HG03521 (cell line): ENCODE data around the gene GNB3.
A peak's percentile ranks its signal among the peaks of the same experiment; 100 is the strongest.
"Not testable (repeated sequence)": the region's sequence is repeated elsewhere in the genome, so short reads cannot be mapped to it uniquely, and the experiment has no call there.

Experiments used
- ATAC-seq: cut with Tn5 transposase; IDR thresholded peaks from one replicate; pipeline ENCODE4 v1.9.1; 2021; ENCODE audit warnings: mild to moderate bottlenecking, moderate library complexity; ENCODE audit not compliant: unreplicated experiment

Gene GNB3

DNA sequence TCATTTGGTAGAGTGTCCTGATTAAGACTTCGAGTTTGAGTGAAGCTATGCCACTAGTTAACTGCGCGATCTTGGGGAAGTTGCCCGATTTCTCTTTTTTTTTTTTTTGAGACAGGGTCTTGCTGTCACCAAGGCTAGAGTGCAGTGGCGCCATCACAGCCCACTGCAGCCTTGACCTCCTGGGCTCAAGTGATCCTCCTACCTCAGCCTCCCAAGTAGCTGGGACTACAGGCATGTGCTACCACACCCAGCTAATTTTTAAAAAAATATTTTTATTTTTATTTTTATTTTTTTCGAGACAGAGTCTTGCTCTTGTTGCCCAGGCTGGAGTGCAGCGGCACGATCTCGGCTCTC lies 33.3 kb downstream of the GNB3 start:
- ATAC-seq = not testable (repeated sequence)

DNA sequence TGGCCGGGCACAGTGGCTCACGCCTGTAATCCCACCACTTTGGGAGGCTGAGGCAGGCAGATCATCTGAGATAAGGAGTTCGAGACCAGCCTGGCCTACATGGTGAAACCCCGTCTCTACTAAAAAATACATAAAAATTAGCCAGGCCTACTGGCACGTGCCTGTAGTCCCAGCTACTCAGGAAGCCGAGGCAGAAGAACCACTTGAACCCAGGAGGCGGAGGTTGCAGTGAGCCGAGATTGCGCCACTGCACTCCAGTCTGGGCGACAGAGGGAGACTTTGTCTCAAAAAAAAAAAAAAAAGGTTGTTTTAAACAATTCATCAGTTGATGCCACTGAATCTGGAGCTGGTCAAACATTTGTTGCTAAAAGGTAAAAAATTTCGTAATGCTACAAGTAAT lies 39.1 kb downstream of the GNB3 start:
- ATAC-seq = not testable (repeated sequence)

DNA sequence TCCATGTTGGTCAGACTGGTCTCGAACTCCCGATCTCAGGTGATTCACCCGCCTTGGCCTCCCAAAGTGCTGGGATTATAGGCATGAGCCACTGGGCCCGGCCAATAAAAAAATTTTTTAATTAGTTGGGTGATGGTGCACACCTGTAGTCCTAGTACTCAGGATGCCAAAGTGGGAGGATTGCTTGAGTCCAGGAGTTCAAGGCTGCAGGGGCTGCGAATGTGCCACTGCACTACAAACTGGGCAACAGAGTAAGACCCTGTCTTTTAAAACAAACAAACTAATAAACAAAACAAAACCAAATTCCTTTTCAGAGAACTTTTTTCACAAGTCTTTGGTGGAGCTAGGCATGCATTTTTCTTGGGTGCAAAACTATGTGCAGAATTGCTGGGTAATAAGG lies 42.5 kb downstream of the GNB3 start:
- no peak for ATAC-seq

DNA sequence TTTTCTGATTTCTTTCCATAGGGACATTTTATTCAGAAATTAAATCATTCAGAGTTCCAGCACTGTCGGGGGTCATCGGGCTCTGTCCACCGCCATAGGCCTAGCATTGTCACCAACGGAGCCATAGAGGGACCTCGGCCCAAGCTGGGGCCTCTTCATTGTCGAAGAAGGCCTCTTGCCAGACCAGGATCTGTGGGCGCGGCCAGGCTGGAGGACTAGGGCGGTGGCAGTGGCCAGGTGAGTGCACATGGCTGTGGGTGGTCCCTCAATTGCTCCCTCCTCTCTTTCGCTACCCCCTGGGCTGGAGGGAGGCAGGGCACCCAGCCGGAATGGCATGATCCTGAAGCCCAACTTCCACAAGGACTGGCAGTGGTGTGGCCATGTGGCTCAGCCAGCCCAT lies 43.0 kb downstream of the GNB3 start:
- no peak for ATAC-seq

DNA sequence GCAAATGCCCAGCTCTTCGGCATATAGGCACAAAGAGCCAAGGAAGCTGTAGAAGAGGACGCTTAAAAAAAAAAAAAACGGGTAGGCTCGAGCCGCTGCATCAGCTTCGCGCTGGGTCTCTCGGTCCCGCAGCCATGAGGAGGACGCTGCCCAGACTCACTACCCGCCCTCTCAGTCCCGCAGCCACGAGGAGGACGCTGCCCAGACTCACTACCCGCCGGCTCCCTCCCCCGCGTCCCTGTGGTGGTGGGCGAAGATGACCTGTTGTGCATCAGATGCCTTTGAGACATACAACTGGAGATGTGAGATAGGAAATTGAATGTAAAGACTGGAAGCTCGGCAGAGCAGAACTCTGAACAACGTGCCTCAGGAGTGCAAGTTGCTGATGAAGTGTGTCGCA lies 43.8 kb downstream of the GNB3 start:
- ATAC-seq = no peak

DNA sequence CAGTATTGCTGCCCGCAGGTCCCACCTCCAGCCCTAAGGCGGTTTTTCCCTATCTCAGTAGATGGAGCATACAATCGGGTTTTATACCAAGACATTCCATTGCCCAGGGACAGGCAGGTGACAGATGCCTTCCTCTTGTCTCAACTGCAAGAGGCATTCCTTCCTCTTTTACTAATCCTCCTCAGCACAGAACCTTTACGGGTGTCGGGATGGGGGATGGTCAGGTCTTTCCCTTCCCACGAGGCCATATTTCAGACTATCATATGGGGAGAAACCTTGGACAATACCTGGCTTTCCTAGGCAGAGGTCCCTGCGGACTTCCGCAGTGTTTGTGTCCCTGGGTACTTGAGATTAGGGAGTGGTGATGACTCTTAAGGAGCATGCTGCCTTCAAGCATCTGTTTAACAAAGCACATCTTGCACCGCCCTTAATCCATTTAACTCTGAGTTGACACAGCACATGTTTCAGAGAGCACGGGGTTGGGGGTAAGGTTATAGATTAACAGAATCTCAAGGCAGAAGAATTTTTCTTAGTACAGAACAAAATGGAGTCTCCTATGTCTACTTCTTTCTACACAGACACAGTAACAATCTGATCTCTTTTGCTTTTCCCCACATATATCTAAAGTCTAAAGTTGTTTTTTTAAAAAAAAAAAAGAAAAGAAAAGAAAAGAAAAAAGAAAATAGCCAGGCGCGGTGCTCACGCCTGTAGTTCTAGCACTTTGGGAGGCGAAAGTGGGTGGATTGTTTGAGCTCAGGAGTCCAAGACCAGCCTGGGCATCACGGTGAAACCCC lies 45.7 kb downstream of the GNB3 start:
- ATAC-seq = not testable (repeated sequence)

DNA sequence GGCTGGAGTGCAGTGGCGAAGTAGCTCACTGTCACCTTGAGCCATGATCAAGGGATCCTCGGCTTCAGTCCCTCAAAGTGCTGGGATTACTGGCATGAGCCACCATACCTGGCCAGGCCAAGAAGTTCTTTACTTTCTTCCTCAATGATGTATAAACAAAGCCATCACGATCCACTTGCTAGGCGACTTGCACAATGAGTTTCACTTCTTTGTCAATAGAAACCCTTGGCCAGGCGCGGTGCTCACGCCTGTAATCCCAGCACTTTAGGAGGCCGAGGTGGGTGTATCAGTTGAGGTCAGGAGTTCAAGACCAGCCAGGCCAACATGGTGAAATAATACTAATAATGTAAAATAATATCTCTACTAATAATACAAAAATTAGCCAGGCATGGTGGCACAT lies 46.7 kb downstream of the GNB3 start:
- no peak for ATAC-seq

DNA sequence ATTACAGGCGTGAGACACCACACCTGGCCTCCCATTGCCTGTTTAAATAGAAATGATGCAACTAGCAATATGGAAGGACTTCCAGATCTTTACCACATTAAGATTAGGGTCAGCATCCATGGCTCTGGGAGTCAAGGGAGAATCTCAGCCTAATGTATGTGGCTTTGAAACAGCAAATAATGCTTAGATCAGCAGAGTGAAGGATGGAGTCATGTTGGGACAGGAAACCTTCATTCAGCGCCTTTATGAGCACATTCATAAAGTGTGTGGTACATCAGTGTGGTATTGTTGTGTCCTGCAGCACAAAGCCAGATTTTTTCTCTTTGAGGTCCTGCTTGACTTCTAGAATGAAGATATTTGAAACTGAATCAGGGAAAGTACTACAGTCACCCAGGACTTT lies 47.6 kb downstream of the GNB3 start:
- no peak for ATAC-seq

DNA sequence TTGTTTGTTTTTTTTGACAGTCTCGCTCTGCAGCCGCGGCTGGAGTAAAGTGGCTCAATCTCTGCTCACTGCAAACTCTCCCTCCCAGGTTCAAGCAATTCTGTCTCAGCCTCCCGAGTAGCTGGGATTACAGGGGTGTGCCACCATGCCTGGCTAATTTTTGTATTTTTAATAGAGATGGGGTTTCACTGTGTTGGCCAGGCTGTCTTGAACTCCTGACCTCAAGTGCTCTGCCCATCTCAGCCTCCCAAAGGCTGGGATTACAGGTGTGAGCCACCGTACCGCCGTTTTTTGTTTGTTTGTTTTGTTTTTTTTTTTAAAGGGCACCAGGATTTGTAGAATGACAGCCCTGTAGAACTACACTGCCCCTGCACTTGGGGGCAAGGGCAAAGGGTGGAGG lies 48.1 kb downstream of the GNB3 start:
- ATAC-seq = not testable (repeated sequence)

DNA sequence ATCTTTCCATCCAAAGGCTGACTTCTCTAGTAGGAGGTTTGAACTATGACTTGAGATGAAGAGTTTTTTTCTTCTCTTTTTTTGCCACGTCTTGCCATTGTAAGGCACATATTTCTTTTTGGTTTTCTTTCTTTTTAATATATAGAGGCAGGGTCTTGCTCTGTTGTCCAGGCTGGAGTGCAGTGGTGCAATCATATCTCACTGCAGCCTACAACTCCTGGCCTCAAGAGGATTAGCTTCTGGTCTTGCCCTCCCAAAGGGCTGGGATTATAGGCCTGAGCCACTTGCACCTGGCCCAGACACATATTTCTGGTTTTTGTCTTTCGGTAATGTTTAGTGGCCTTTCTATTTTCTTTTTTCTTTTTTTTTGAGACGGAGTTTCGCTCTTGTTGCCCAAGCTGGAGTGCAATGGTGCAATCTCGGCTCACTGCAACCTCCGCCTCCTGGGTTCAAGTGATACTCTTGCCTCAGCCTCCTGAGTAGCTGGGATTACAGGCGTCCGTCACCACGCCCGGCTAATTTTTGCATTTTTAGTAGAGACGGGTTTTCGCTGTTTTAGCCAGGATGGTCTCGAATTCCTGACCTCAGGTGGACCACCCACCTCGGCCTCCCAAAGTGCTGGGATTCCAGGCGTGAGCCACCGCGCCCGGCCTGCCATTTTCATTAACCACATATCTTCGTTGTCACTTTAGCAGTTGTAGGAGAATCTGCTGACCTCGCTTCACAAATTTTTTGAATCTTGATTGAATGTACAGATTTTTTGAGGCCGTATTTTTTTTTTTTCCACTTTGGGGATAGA lies 49.2 kb downstream of the GNB3 start:
- ATAC-seq = not testable (repeated sequence)

DNA sequence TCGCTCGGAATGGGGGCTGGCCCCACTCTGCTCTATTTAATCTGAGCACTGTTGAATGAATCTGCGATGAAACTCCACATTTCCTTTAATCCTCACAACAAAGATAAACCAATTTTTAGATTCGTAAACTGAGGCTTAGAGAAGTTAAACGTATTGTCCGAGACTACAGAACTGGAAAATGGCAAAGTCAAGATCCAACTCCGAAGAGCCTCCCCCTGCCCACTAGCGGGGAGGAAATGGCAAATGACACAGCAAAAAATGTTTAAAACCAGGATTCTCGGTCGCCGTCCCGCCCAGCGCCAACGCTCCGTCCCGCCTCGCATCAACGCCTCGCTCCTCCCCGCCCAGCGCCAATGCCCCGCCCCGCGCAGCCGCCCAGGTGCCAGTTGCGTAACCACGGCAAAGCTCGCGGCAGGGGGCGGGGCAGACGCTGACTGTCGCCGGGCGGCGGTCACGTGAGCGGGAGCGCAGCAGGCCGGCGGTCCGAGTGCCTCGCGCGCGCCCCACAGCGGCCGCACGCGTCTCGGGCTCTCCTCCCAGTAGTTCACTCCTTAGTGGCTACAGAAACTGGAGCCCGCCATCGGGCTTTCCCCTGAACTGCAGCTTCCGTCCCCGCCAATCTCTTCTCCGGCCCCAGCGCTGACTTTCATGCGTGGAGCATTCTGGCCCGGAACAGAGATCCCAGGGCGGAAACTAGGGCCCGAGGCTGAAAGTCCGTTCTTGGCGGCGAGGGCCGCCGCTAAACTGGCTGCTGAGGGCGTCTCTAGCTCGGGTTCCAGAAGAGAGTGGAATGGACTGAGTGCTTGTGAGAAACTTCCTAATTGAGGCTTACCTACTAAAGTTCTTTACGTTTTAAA lies 50.3 kb downstream of the GNB3 start:
- peak; percentile 91 for ATAC-seq

DNA sequence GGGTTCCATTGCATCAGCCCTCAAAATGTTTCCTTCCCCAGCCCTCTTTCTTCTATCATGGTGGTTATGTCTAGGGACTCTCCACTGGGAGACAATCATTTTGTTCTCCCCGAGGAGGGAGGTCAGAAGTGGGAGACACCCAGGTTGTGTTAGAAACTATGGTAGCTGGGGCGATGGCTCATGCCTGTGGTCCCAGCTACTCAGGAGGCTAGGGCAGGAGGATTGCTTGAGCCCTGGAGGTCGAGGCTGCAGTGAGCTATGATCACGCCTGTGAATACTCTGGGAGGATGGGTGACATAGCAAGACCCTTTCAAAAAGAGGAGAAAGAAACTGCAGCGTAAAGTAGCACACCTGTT lies 50.9 kb downstream of the GNB3 start:
- no peak for ATAC-seq

DNA sequence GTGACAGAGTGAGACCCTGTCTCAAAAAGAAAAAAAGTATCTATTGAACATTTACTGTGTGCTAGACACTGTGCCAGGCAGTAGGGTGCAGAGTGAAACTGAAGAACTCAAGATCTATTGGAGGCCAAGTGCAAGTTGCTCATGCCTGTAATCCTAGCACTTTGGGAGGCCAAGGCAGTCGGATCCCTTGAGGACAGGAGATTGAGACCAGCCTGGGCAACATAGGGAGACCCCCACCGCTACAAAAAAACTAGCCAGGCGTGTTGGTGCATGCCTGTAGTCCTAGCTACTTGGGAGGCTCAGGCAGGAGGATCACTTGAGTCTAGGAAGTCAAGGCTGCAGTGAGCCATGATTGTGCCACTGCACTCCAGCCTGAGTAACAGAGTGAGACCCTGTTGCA lies 52.0 kb downstream of the GNB3 start:
- ATAC-seq = not testable (repeated sequence)

DNA sequence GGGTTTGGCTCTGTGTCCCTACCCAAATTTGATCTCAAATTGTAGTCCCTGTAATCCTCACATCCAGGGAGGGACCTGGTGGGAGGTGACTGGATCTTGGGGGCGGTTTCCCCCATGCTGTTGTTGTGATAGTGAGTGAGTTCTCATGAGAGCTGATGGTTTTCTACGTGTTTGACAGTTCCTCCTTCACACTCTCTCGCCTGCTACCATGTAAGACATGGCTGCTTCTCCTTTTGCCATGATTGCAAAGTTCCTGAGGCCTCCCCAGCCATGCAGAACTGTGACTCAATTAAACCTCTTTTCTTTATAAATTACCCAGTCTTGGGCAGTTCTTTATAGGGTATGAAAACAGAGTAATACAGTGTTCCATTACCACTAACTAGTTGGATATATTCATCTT lies 53.6 kb downstream of the GNB3 start:
- no peak for ATAC-seq
